GM18519 (cell line): Measurements from ENCODE around the gene ADCYAP1R1.
"Not testable (repeated sequence)": the region's sequence is repeated elsewhere in the genome, so short reads cannot be mapped to it uniquely, and the experiment has no call there.

Experiments used
- ATAC-seq: cut with Tn5 transposase; IDR thresholded peaks from one replicate; pipeline ENCODE4 v1.9.1; 2021; ENCODE audit warnings: mild to moderate bottlenecking, moderate library complexity; ENCODE audit not compliant: unreplicated experiment, low FRiP score

ADCYAP1R1 gene

GRCh38 chr7:31123321-31123720, 71.2 kb downstream of the ADCYAP1R1 start:
- ATAC-seq, result no peak

GRCh38 chr7:31123726-31124125, 71.6 kb downstream of the ADCYAP1R1 start:
- no peak for ATAC-seq

GRCh38 chr7:31125171-31125570, 73.1 kb downstream of the ADCYAP1R1 start:
- ATAC-seq, result no peak

- no peak for ATAC-seq
Measured at GRCh38 chr7:31126976-31127375, 74.9 kb downstream of the ADCYAP1R1 start.

GRCh38 chr7:31129067-31129466, 77.0 kb downstream of the ADCYAP1R1 start:
- no peak for ATAC-seq

- ATAC-seq, result no peak
Measured at GRCh38 chr7:31133497-31133896, 81.4 kb downstream of the ADCYAP1R1 start.

- peak; percentile 92 for ATAC-seq
Measured at GRCh38 chr7:31134246-31135188, 82.4 kb downstream of the ADCYAP1R1 start.

- ATAC-seq, result no peak
Measured at GRCh38 chr7:31137234-31137633, 85.1 kb downstream of the ADCYAP1R1 start.

GRCh38 chr7:31145339-31145738, 93.2 kb downstream of the ADCYAP1R1 start:
- ATAC-seq, result no peak

- no peak for ATAC-seq
Measured at GRCh38 chr7:31146030-31146429, 93.9 kb downstream of the ADCYAP1R1 start.

- no peak for ATAC-seq
Measured at GRCh38 chr7:31146538-31146937, 94.4 kb downstream of the ADCYAP1R1 start.

GRCh38 chr7:31151849-31152248, 99.7 kb downstream of the ADCYAP1R1 start:
- ATAC-seq, result no peak

GRCh38 chr7:31153318-31153717, 101.2 kb downstream of the ADCYAP1R1 start:
- not testable (repeated sequence) for ATAC-seq

GRCh38 chr7:31160941-31161340, 108.8 kb downstream of the ADCYAP1R1 start:
- no peak for ATAC-seq
